Neural cell (in vitro differentiated cells): Measurements from ENCODE around the gene RYR2. TPM values are rescaled to one million over a fixed set of nuclear protein-coding genes. Genes with fewer than 3 reads are reported as not detected.

Experiments used
- H2AFZ ChIP-seq: fragments of 200-600, 300-800 bp; sonication (generic), shearing (Covaris generic); 2 replicates; pipeline ENCODE4 v1.6.0; 2014; ENCODE audit warnings: low read depth, mild to moderate bottlenecking, antibody characterized with exemption, low read length, moderate library complexity
- H3F3A ChIP-seq: fragments of 200-600 bp; shearing (Covaris generic); 2 replicates; pipeline ENCODE4 v1.6.1; 2016; ENCODE audit warnings: mild to moderate bottlenecking, moderate library complexity, mixed read lengths, antibody characterized with exemption, low read length; ENCODE audit not compliant: insufficient read depth, poor library complexity, severe bottlenecking
- H3K27ac ChIP-seq: fragments of 200-600, 300-800 bp; sonication (generic), shearing (Covaris generic); 2 replicates; pipeline ENCODE4 v1.5.1; 2014; ENCODE audit warnings: mild to moderate bottlenecking, low read length, moderate library complexity
- H3K27me3 ChIP-seq: fragments of 300-800, 200-600 bp; sonication (generic), shearing (Covaris generic); 2 replicates; pipeline ENCODE4 v1.6.0; 2014; ENCODE audit warnings: mild to moderate bottlenecking, low read depth, low read length, moderate library complexity; ENCODE audit not compliant: insufficient read depth
- H3K36me3 ChIP-seq: fragments of 300-800, 200-600 bp; sonication (generic), shearing (Covaris generic); 2 replicates; pipeline ENCODE4 v1.5.1; 2014; ENCODE audit warnings: mild to moderate bottlenecking, antibody characterized with exemption, low read length, moderate library complexity; ENCODE audit not compliant: insufficient read depth
- H3K4me2 ChIP-seq: fragments of 300-800, 200-600 bp; sonication (generic), shearing (Covaris generic); 2 replicates; pipeline ENCODE4 v1.6.0; 2014; ENCODE audit warnings: mild to moderate bottlenecking, low read length
- H3K4me3 ChIP-seq: fragments of 300-800, 200-600 bp; sonication (generic), shearing (Covaris generic); 2 replicates; pipeline ENCODE4 v1.5.1; 2014; ENCODE audit warnings: mild to moderate bottlenecking, low read length, moderate library complexity
- H3K79me2 ChIP-seq: fragments of 200-600 bp; shearing (Covaris generic); replicated peaks from 2 replicates; pipeline ENCODE4 v1.6.0; 2014; ENCODE audit warnings: mild to moderate bottlenecking, low read length, moderate library complexity; ENCODE audit not compliant: insufficient read depth
- H3K9ac ChIP-seq: fragments of 300-800, 200-600 bp; sonication (generic), shearing (Covaris generic); 2 replicates; pipeline ENCODE4 v1.6.1; 2016; ENCODE audit warnings: mild to moderate bottlenecking, low read length, mixed read lengths
- H3K9me2 ChIP-seq: fragments of 200-600 bp; shearing (Covaris generic); 2 replicates; pipeline ENCODE4 v1.6.1; 2016; ENCODE audit warnings: mild to moderate bottlenecking, low read length, mixed read lengths; ENCODE audit not compliant: insufficient read depth
- H3K9me3 ChIP-seq: fragments of 200-600, 300-800 bp; sonication (generic), shearing (Covaris generic); 2 replicates; pipeline ENCODE4 v1.6.1; 2016; ENCODE audit warnings: mild to moderate bottlenecking, mixed run types, low read length, moderate library complexity, mixed read lengths
- H4K20me1 ChIP-seq: fragments of 200-600 bp; shearing (Covaris generic); 2 replicates; pipeline ENCODE4 v1.6.1; 2016; ENCODE audit warnings: mild to moderate bottlenecking, mixed run types; ENCODE audit not compliant: insufficient read depth
- CTCF ChIP-seq: fragments of 450-650 bp; IDR thresholded peaks from 2 replicates; pipeline ENCODE4 v1.5.1; 2014; ENCODE audit warnings: antibody characterized with exemption, mild to moderate bottlenecking, moderate library complexity; ENCODE audit not compliant: poor library complexity, severe bottlenecking
- EP300 ChIP-seq: fragments of 450-650 bp; conservative IDR thresholded peaks from 2 replicates; pipeline ENCODE4 v1.6.1; 2014; ENCODE audit warnings: antibody characterized with exemption, mild to moderate bottlenecking, moderate library complexity; ENCODE audit not compliant: poor library complexity, severe bottlenecking
- EZH2 ChIP-seq: fragments of 200-600, 300-800 bp; shearing (Covaris generic), sonication (generic); IDR thresholded peaks from 2 replicates; pipeline ENCODE4 v1.6.1; 2014; ENCODE audit warnings: antibody characterized with exemption, low read length, borderline replicate concordance, mild to moderate bottlenecking; ENCODE audit not compliant: insufficient read depth, poor library complexity, severe bottlenecking
- MXI1 ChIP-seq: fragments of 450-650 bp; conservative IDR thresholded peaks from 2 replicates; pipeline ENCODE4 v1.6.1; 2014; ENCODE audit warnings: antibody characterized with exemption, mild to moderate bottlenecking; ENCODE audit not compliant: poor library complexity, severe bottlenecking
- POLR2AphosphoS5 ChIP-seq: IDR thresholded peaks from 2 replicates; pipeline ENCODE4 v1.6.1; 2012
- RAD21 ChIP-seq: fragments of 450-650 bp; conservative IDR thresholded peaks from 2 replicates; pipeline ENCODE4 v1.6.1; 2014; ENCODE audit warnings: antibody characterized with exemption, mild to moderate bottlenecking, moderate library complexity
- REST ChIP-seq: IDR thresholded peaks from 2 replicates; pipeline ENCODE4 v1.6.1; 2012; ENCODE audit warnings: borderline replicate concordance
- SMC3 ChIP-seq: fragments of 450-650 bp; conservative IDR thresholded peaks from 2 replicates; pipeline ENCODE4 v1.6.1; 2014; ENCODE audit warnings: antibody characterized with exemption, mild to moderate bottlenecking, moderate library complexity; ENCODE audit not compliant: poor library complexity
- TAF1 ChIP-seq: IDR thresholded peaks from 2 replicates; pipeline ENCODE4 v1.6.1; 2012; ENCODE audit warnings: low read depth
- polyA plus RNA-seq: library from polyadenylated mRNA; depleted of rRNA; stranded (reverse); fragments of >200 nt; gene quantifications from 2 replicates; pipeline ENCODE4 v1.2.3, GENCODE V29; 2014

The RYR2 gene
- polyA plus RNA-seq, 1 donor from 2014 or later = 3.8 TPM

- H3K27me3 ChIP-seq = no peaks in the 10 kb centered on the region
- no peaks in the 10 kb centered on the region for H3F3A ChIP-seq
- no peaks in the 10 kb centered on the region for H4K20me1 ChIP-seq
- TF ChIP-seq MXI1 (no peak), POLR2AphosphoS5 (no peak), EP300 (no peak), TAF1 (no peak), RAD21 (no peak), REST (no peak), EZH2 (no peak)
- H3K79me2 ChIP-seq = no peaks in the 10 kb centered on the region
- no peaks in the 10 kb centered on the region for H3K9me2 ChIP-seq
- H2AFZ ChIP-seq = no peak overlapping the region
- H3K4me3 ChIP-seq = no peak overlapping the region
- no peaks in the 10 kb centered on the region for H3K9me3 ChIP-seq
- H3K9ac ChIP-seq = no peak overlapping the region
- H3K27ac ChIP-seq = no peak overlapping the region
- no peak overlapping the region for H3K4me2 ChIP-seq
- H3K36me3 ChIP-seq = no peaks in the 10 kb centered on the region
These were observed 631.6 kb downstream of the RYR2 start for GRCh38 chr1:237673631-237674030.

GRCh38 chr1:237677979-237678378, 636.0 kb downstream of the RYR2 start:
- no peaks in the 10 kb centered on the region for H3K27me3 ChIP-seq
- no peak overlapping the region for H3K27ac ChIP-seq
- TF ChIP-seq SMC3 = peak; percentile 77
- no peak for TF ChIP-seq MXI1
- TF ChIP-seq CTCF = peak; percentile 73
- peak; percentile 83 for TF ChIP-seq RAD21
- no peaks in the 10 kb centered on the region for H3F3A ChIP-seq
- H4K20me1 ChIP-seq = no peaks in the 10 kb centered on the region
- H3K9me2 ChIP-seq = no peaks in the 10 kb centered on the region
- no peak overlapping the region for H3K9ac ChIP-seq
- no peak overlapping the region for H3K4me3 ChIP-seq
- H3K36me3 ChIP-seq = no peaks in the 10 kb centered on the region
- H3K9me3 ChIP-seq = no peaks in the 10 kb centered on the region
- H3K79me2 ChIP-seq = no peaks in the 10 kb centered on the region
- H3K4me2 ChIP-seq = no peak overlapping the region
- H2AFZ ChIP-seq = no peak overlapping the region

GRCh38 chr1:237679687-237680086, 637.7 kb downstream of the RYR2 start:
- Histone ChIP-seq H3K79me2 (no peaks in the 10 kb centered on the region), H3K4me3 (no peak overlapping the region), H3K9me2 (no peaks in the 10 kb centered on the region), H3K9me3 (no peaks in the 10 kb centered on the region), H3K36me3 (no peaks in the 10 kb centered on the region), H2AFZ (no peak overlapping the region), H3K27me3 (no peaks in the 10 kb centered on the region), H3K4me2 (no peak overlapping the region), H3K9ac (no peak overlapping the region), H3K27ac (no peak overlapping the region), H4K20me1 (no peaks in the 10 kb centered on the region), H3F3A (no peaks in the 10 kb centered on the region)
- no peak for TF ChIP-seq MXI1
- TF ChIP-seq EZH2 = no peak
- TF ChIP-seq RAD21 = no peak
- TF ChIP-seq CTCF = no peak
- TF ChIP-seq TAF1 = no peak
